ENCODE results near the gene TUBAL3.
A peak's percentile ranks its signal among the peaks of the same experiment; 100 is the strongest.
"Not testable (repeated sequence)": the region's sequence is repeated elsewhere in the genome, so short reads cannot be mapped to it uniquely, and the experiment has no call there.

Gene TUBAL3

DNA sequence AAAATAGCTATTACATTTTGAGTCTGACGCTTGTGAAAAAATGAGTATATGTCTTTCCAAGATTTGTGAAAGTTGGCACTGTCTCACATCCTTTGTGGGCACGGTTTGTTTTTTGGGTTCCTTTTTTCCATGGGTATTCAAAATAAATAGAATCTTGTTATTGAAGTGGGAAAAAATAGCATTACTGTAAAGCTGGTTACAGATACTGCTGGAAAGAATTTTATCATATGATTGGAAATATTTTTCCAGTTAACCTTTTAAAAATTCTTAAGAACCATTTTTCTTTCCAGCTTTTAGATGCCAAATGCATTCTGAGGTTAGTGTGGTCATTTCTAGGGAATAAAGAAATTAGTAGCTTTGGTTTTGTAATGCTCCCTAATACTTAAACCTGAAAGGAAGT, 19.1 kb upstream of the TUBAL3 start:
- DNase-seq (ENCODE audit: low read depth in 3 of 3): no peak

DNA sequence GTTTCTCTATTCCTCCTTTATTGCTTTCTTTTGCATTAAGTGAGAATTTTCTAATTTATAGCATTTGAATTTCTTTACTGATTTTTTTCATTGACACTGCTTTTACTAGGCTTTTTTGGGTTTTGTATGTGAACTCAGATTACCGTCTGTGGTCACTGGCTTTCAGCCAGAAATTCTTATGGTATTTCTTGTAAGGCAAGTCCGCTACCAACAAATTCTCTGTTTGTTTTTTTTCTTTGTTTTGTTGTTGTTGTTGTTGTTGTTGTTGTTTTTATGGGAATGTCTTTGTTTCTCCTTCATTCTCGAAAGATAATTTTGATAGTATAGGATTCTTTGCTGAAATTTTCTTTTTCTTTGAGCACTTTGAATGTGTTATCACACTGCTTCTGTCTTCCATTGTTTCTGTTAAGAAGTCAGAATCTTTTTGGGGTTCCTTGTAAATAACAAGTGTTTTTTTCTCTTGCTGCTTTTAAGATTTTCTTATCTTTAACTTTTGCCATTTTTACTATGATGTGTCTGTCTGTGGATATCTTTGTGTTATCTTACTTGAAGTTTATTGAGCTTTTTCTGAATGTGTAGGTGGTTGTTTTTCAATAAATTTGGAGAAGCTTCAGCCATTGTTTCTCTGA, 15.0 kb upstream of the TUBAL3 start:
- no peak for DNase-seq (ENCODE audit: low read depth in 3 of 3)

GRCh38 chr10:5418584-5418983, 14.0 kb upstream of the TUBAL3 start:
- DNase-seq (ENCODE audit: low read depth in 3 of 3): no peak

DNA sequence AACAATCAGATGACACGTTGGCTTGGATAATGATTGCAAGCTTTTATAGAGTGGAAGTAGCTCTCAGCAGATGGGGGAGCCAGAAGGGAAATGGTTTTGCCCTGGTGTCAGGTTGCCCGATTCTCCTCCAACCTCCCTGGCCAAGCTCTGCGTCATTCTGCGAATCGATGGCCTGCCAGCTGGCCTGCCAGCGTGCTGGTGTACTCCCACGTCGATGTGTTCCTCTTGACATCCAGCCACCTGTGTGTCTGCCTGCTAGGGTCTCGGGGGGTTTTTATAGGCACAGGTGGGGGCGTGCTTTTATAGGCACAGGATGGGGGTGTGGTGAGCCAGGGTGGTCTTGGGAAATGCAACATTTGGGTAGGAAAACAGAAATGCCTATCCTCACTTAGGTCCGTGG, 12.4 kb upstream of the TUBAL3 start:
- no peak for DNase-seq (ENCODE audit: low read depth in 3 of 3)

- no peak for DNase-seq (ENCODE audit: low read depth in 3 of 3)
These were observed 8.6 kb upstream of the TUBAL3 start for GRCh38 chr10:5413012-5413938.

DNA sequence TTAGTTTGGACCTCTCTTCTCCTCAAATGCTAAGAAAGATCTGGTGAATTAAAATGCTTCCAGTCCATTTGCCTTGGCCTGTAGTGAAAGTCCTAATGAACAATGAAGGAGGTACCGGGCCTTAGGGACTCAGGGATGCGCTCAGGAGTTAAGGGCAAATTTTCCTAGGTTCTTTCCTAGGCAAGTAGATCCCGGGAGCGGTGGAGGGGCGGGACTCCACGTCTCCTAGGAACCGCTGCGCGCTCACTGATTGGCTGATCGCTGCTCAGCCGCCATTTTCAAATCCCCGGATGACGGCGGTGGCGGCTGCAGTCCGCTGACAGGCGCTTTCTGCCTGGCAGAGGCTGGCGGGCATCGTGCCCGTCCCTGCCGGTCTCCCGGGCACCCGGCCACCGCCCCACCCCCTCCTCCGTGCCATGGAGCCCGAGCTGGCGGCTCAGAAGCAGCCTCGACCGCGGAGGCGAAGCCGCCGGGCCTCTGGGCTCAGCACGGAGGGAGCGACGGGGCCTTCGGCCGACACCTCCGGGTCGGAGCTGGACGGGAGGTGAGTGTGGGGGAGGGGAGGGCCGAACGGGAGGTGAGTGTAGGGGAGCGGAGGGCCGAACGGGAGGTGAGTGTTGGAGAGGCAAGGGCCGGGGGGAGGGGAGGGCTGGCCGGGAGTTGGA, 7.8 kb upstream of the TUBAL3 start, which contains the start of gene NET1:
TSS of gene NET1 (plus strand) at position 281 of the 665 bp plus-strand sequence. CDS start at position 417, 136 bp downstream.
- peak; percentile 29 to 74 (median 54) for DNase-seq (ENCODE audit: low read depth in 3 of 3)

- no peak for DNase-seq (ENCODE audit: low read depth in 3 of 3)
These were observed 7.3 kb upstream of the TUBAL3 start for GRCh38 chr10:5411941-5412276.

GRCh38 chr10:5410787-5411186, 6.2 kb upstream of the TUBAL3 start:
- not testable (repeated sequence) for DNase-seq (ENCODE audit: low read depth in 3 of 3)

DNA sequence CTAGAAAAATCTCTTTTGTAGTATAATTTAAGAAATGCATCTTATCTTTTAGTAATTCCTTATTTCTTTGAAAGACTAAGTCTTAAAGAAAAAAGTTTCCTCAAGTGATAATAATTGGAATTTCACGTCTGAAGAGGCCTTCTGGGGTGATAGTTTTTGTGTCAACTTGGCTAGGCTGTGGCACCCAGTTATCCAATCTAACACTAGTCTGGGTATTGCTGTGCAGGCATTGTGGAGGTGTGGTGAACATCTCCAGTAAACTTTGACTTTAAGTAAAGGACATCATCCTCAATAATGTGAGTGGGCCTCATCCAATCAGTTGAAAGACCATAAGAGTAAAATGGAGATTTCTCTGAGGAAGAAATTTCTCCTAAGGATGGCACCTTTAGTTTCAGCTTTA, 2.3 kb upstream of the TUBAL3 start:
- DNase-seq (ENCODE audit: low read depth in 3 of 3): no peak

DNA sequence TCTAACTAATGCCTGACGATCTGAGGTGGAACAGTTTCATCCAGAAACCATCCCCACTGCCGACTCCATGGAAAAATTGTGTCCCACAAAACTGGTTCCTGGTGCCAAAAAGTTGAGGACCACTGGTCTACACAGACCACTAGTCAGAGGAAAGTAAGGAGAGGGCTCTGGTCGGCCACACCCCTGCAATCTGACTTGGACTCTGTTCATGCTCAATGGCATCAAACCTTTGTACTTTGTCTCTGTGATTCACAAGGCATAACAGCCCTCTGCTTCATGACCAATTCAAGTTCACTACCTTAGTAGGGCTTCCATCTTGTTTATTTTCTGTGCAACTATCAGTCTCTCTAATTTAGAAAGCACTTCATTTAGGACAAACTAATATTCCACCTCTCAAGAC, 1.8 kb downstream of the TUBAL3 start:
- no peak for DNase-seq (ENCODE audit: low read depth in 3 of 3)

DNA sequence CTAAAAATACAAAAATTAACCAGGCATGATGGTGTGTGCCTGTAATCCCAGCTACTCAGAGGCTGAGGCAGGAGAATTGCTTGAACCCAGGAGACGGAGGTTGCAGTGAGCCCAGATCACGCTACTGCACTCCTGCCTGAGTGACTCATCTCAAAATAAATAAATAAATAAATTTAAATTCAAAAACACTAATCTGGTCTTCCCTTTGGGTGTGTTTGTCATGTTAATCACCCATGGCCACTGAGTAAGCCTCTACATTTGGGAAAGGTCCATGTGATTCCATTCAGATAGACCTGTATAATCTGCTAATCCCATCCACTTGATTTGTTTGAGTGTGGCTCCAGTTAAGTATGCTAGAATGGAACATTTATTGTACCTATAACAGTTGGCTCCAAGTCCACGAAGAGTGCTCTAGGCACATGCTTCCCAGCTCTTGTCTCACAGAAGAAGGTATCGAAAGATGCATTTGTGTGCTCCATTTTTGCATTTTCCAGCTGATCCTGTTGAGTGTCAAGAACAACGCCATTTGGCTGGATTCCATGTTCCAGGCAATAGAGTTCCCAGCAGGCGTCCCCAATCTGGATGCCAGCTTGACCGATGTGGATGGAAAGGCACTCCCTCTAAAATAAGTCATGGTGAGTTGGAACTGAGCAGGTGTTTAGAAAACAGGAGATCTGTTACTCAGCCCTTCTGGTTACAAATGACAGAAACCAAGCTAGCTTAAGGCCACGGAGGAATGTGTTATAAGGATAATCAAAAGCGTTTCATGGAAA, 4.0 kb downstream of the TUBAL3 start:
- DNase-seq (ENCODE audit: low read depth in 3 of 3): no peak

DNA sequence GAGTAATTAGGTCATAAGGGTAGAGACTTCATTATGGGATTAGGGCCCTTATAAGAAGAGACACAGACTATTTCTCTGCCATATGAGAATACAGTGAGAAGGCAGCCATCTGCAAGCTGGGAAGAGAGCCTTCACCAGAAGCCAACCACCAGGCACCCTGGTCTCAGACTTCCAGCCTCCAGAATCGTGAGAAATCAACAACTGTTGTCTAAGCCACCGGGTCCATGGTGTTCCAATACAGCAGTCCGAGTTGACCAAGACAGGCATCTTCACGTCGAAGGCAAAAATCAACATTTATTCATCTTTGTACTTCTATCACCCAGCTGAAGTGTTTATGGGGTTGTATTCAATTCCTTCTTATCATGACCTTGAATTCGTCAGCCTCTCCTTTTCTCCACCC, 5.3 kb downstream of the TUBAL3 start:
- no peak for DNase-seq (ENCODE audit: low read depth in 3 of 3)

DNA sequence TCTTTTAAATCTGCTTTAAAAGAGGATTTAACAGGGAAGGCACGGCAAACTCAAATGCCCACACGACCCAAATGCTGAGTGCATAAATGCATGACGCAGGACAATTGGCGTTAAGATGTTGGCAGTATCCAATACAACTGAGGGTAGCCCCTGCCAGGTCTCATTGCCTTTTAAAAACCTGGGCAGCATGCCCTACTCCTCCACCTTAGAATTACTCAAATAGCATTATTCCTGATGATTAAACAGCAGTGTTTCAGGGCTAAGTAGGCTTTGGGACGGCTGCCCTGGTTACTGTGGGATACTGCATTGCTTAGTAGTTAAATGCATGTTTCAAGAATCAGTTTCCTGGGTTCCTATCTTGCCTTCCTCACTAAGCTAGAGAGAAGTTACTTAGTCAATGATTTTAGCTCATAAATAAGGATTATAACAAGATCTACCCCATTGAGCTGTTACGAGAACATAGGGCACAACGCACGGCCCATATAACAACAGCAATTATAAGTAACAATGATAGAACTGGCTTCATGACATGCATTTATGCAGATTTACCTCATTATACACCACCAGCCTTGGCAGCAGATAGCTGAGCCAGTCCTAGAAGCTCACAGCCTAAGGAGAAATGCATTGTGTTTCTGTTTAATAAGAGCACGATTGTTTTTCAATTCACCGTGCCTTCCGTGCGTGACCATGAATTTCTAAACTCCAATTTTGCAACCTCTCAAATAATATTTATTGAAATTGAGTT, 7.9 kb downstream of the TUBAL3 start:
- no peak for DNase-seq (ENCODE audit: low read depth in 3 of 3)

DNA sequence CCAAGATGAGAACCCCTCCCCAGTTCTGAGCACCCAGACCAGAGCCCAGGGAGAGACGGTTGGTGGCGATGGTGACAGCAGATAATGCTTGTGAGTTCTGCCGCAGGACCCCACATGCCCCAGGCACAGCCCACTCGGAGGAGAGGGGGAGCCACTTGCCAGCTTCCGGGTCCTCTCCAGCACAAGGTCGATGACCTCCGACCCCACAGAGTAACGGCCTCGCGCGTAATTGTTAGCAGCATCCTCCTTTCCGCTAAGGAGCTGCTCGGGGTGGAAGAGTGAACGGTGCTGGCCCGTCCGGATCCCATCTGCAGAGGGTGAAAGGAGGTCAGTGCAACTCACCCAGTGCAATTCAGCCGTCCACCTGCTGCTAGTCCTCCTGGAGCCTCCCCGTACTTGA, 9.5 kb downstream of the TUBAL3 start:
- no peak for DNase-seq (ENCODE audit: low read depth in 3 of 3)

- no peak for DNase-seq (ENCODE audit: low read depth in 3 of 3)
These were observed 11.1 kb downstream of the TUBAL3 start for GRCh38 chr10:5393529-5393928.

DNA sequence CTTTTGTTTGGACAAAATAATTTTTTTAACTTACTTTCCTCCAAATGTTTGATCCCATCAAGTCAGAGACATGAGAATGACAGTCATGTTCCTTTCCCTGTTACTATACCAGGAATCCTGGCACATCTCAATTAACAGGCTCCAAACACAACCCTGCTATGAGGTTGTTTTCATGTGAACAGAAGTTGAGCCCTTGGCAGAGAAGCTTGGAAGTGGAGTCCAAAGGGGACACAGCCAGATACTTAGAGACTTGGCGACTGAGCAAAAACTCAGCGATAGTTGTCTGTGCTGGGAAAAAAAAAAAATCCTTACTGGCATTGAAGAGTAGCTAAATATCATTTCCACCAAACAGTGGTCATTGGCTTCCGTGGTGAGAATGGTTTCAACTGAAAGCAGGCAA, 12.8 kb downstream of the TUBAL3 start:
- DNase-seq (ENCODE audit: low read depth in 3 of 3): no peak

DNA sequence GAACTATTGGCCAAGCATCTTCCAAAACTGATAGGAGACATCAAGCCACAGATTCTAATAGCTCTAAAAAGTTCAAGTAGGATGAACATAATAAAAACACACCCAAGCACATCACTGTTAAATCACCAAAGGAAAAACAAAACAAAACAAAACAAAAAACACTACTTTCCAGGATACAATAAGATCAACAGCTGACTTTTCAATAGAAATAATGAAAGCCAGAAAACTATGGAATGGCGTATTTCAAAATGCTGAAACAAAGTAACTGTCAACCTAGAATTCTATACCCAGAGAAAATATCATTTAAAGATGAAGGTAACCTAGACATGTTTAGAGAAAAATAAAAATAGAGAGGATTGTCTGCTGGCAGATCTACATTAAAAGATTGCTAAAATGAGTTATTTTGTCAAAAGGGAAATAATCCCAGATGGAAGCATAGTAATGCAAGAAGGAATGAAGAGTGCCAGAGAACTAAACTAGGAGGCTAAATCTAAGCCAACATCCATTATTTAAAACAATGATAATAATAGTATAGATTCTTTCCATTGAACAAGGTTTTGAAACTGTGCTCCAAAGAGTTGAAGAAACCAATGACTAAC, 13.9 kb downstream of the TUBAL3 start:
- no peak for DNase-seq (ENCODE audit: low read depth in 3 of 3)

GRCh38 chr10:5387169-5387568, 17.5 kb downstream of the TUBAL3 start:
- no peak for DNase-seq (ENCODE audit: low read depth in 3 of 3)

DNA sequence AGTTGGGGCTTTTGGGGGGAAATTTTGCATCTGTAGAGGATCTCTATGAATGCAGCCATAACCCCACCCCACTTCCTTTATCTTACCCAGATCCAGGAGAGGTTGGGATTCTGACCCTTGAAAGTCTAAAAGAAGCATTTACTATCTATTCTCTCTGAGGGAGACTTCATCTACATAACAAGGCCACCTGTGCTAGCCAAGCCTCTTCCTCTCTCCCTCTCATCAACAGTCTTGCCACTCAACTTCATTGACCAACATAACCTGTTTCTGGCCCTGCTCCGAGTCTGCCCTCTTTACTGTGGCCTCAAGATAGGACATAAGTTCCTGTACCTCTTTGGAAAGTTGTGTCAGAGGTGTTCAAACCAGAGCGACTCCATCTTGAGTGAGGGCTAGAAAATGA, 19.4 kb downstream of the TUBAL3 start:
- no peak for DNase-seq (ENCODE audit: low read depth in 3 of 3)

DNA sequence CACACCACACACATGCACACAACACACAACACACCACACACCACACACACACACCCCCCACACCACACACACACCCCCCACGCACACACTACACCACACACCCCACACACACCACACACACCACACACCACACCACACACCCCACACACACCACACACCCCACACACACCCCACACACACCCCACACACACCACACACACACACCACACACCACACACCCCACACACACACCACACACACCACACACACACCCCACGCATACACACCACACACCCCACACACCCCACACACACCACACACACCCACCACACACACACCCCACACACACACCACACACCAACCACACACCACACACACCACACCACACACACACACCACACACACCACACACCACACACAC, 23.4 kb downstream of the TUBAL3 start:
- no peak for DNase-seq (ENCODE audit: low read depth in 3 of 3)

DNA sequence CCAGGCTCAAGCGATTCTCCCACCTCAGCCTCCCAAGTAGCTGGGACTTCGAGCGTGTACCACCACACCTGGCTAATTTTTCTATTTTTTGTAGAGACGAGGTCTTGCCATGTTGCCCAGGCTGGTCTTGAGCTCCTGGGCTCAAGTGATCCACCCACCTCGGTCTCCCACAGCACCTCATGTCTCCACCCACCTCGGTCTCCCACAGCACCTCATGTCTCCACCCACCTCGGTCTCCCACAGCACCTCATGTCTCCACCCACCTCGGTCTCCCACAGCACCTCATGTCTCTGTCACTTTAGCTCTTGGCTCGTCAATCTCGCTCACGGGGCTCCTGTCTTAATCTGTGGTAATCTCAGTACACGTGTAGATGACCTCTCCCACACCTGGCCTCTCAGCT, 24.2 kb downstream of the TUBAL3 start:
- DNase-seq (ENCODE audit: low read depth in 3 of 3): not testable (repeated sequence)

All from stimulated activated CD4-positive, alpha-beta T cell treated with anti-CD3 and anti-CD28 coated beads, TNF-alpha, amount 100 ng/mL, for 24 hours (primary cell).